Mesenteric fat pad (tissue), 1 donor: ENCODE data around the gene OR2V2. TPM values are rescaled to one million over a fixed set of nuclear protein-coding genes. Genes with fewer than 3 reads are reported as not detected.
A peak's percentile ranks its signal among the peaks of the same experiment; 100 is the strongest.
"Not testable (repeated sequence)": the region's sequence is repeated elsewhere in the genome, so short reads cannot be mapped to it uniquely, and the experiment has no call there.

Experiments used
- DNase-seq: peaks from one replicate; pipeline ENCODE4 v3.0.0-alpha.2; 2020; ENCODE audit warnings: low spot score
- total RNA-seq: library from RNA; stranded (reverse); fragmentation: NEBNext Ultra II Directional; extraction: Animal tissue kit (Norgen Biotek cat#: 25700); gene quantifications from one replicate; pipeline ENCODE4 v1.2.1, GENCODE V29; 2021
- donor health status: DM: yes; HTN: yes; CAD: no.

The OR2V2 gene
- total RNA-seq, 1 donor from 2014 or later: not detected

DNA sequence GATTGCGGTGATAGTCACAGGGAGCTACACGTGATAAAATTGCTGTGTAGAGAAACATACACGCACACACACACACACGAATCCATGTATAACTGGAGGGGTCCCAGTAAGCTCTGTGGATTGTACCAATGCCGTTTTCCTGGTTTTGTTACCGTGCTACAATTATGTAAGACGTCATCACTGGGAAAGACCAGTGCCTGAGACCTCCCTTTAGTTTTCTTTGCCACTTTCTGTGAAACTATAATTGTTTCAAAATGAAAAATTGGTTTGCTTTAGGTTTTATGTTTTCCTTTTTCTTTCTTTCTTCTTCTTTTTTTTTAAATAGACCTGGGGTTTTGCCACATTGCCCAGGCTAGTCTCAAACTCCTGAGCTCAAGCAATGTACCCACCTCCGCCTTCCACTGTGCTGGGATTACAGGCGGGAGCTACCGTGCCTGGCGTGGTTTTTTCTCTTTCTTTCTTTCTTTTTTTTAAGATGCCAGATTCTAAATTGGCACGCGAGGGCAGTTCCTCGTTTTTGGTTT lies 21.3 kb downstream of the OR2V2 start:
- no peak for DNase-seq

DNA sequence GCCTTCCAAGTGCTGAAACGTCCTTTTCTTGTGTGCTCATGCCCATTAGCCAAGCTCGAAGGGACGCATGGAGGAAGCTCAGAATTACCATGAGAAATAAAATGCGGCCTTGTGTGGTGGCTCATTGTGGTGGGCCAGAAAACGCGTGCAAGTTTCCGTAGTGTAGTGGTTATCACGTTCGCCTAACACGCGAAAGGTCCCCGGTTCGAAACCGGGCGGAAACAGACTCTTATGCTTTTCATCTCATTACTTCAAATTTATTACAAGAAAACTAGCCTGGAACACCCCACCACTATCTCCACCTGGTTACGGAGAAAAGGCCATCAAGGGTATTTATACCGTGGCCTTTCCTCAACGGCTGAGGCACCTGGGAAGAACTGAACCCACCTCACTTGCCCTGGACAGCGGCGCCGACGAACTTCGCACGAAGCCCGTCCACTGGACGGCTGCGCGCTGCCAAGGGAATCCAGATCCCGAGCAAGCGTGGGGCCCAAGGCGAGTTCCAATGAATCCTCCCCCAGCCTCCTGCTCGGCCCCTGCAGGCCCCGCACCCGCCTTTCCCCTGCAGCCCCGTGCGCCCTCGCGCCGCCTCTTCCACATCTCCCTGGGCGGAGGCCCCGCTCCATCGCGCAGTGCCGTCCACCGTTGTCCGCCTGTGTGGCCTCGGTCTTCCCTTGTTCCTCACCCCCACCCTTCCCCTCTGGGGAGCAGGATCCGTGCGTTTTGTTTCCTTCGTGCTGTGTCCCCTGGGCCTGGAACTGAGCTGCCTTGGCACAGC lies 22.3 kb downstream of the OR2V2 start:
- DNase-seq: peak; percentile 87

DNA sequence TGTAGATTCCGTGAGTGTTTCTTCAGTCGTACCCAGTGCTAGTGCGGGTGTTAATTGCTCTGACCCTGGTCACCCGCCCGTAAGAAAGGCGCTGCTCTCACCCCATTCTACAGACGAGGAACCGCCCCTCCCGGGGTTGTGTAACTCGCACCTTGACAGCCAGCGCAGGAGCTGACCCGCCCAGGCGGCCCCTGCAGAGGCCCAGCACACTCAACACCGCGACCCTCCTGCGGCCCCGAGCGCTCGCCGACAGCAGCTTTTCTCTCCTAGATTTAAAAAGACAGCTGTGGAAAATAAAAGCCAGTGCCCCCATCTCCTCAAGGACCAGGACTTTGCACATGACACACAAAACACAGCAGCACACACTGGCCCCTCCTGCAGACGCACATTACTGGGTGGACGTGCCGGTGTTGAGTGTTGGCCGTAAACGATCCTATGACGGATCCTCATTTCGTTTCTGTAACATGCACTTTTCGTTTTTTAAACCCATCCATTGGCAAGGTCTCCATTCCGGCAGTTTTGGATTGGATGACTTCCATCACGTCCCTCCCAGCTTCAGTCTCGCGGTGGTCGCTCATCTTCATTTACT lies 22.9 kb downstream of the OR2V2 start:
- DNase-seq: no peak

DNA sequence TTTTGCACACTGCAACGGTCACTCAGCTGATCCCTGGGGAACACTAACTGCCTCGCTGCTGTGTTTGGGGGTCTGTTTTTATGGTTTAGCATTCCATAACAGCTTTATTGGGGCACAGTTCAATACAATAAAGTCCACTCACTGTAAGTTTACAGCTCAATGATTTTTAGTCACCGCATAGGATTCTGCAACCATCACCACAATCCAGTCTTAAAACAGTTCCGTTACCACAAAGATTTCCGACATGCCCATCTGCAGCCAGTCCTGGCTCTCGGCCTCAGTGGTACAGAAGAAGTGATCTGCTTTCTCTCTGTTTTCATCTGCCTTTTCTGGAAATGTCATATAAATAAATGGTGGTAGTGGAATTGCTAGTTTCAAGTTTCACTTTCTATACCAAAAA lies 23.6 kb downstream of the OR2V2 start:
- DNase-seq: no peak

DNA sequence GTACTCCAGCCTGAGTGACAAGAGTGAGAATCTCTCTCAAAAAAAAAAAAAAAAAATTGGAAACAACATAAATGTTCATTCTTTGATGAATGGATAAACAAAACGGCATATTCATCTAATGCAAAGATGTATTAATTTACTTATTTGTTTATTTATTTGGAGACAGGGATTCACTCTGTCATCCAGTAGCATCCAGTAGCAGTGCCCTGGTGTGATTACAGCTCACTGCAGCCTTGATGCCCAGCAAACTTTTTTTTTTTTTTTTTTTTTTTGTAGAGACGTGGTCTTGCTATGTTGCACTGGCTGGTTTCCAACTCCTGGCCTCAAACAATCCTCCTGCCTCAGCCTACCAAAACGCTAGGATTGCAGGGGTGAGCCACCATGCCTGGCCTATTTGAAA lies 24.4 kb downstream of the OR2V2 start:
- DNase-seq: no peak

DNA sequence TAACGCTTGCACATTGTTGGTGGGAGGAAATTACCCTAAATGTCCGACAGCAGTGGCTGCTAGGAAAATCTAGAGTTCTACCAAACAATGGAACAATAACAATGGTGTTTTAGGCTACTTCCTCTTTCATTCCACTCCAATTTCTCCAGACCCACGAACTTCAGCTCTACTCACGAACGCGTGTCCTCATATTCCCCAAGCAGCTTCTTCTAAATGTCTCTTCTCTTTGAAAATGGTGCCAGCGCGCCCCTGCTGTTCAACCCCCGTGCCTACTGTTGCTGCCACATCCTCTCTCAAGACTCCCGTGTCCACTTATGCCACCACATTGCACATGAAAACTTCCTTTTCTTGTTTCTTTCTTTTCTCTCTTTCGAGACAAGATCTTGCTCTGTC lies 25.6 kb downstream of the OR2V2 start:
- no peak for DNase-seq

DNA sequence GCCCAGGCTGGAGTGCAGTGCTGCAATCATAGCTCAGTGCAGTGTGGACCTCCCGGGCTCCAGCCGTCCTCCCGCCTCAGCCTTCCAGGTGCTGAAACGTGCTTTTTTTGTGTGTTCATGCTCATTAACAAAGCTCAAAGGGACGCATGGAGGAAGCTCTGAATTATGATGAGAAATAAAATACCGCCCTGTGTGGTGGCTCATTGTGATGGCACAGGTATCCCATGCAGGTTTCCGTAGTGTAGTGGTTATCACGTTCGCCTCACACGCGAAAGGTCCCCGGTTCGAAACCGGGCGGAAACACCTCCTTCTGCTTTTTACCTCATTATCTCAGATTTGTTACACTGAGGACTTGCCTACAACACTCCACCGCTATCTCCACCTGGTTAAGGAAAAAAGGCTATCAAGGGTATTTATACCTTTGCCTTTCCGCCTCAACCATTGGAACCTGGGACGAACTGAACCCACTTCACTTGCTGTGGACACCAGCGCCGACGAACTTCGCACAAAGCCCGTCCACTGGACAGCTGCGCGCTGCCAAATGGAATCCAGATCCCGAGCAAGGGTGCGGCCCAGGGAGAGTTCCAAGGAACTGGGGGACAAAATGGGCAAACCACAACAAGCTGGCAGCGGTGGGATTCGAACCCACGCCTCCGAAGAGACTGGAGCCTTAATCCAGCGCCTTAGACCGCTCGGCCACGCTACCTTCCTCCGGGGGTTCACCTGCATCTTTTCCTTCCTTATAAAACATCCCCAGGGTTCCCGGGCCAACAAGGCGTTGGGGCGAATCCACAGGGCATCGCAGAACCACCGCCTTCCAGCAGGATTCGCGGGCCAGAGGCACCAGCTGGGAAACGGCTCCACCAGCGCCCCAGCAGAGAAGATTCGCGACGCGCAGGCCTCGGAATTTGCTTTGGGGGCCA lies 26.3 kb downstream of the OR2V2 start:
- DNase-seq: no peak

DNA sequence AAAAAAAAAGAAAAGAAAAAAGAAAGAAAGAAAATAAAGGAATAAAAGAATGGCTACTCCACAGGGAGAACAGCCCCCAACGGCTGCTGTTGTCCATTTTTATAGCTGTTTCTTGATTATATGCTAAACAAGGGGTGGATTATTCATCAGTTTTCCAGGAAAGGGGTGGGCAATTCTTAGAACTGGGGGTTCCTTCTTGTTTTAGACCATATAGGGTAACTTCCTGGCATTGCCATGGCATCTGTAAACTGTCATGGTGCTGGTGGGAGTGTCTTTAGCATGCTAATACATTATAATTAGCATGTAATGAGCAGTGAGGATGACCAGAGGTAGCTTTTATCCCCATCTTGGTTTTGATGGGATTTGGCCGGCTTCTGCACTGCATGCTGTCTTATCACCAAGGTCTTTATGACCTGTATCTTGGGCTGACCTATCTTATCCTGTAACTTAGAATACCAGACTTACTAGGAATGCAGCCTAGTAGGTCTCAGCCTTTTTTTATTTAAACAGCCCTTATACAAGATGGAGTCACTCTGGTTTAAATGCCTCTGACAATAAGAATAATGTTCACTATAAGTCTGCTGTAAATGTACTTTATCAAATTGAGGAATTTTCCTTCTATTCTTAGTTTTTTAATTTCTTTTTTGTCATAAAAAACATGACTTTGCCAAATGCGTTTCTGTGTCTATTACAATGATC lies 29.0 kb downstream of the OR2V2 start:
- no peak for DNase-seq

DNA sequence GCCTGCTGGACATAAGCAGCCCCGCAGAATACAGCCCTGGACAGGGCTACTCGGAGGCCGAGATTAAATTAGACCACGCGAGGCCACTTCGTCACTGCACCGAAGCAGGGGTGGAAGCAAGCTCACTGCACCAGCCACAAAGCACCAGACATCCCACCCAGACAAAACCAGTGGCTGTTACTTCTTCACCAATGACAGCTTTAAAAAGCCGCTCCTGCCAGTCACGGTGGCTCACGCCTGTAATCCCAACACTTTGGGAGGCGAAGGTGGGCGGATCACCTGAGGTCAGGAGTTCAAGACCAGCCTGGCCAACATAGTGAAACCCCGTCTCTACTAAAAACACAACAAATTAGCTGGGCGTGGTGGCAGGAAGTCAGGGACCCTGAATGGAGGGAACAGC lies 30.2 kb downstream of the OR2V2 start:
- DNase-seq: not testable (repeated sequence)

DNA sequence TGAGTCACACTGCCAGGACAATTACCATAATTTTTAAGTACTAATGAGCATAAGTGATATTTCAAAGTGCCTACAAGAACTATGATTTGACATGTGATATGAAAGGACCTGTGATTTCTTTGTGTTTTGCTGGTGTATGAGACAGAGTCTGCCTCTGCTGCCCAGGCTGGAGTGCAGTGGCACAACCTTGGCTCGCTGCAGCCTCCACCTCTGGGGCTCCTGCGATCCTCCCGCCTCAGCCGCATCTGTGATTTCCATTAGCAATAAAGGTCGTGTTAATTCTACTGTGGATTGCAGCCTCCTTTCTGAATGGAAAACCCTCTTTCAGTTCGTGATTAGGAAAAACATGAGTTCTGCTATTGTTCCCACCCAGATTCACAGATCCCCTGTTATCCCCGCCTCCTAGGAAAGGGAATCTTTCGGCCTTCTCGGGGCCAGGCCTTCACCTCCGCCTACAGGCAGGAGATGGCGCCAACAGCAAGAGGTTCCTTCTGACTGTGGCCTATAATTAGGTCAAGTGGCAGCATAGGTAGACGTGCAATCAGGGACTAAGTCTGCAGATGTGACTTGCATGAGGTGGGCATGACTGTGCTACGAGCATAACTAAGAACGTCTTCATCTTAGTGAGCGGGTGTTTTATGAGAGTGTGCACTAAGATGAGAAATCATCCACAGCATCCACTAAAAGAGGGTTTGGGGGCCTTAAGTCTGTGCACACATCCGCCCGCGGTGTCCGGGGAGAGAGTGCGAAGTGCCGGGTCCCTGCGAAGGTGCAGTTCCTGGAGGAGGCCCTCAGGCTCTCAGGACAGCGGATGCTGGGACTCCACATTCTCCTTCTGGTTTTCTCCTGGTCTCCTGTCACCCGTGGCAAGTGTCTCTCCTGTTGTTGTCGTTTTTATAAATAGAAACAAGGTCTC lies 34.5 kb downstream of the OR2V2 start:
- DNase-seq: no peak

DNA sequence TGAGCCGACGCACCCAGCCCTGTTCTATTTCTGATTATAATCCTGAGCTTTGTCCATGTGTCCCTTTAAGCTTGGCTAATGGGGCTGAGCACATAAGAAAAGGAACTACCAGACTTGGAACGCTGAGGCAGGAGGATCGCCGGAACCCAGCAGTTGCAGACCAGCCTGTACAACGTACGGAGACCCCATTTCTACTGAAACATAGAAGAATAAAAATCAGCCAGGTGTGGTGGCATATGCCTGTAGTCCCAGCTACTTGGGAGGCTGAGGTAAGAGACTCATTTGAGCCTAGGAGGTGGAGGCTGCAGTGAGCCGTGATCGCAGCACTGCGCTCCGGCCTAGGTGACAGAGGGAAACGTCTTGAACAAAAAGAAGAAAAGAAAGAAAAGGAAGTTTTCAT lies 35.3 kb downstream of the OR2V2 start:
- DNase-seq: no peak

DNA sequence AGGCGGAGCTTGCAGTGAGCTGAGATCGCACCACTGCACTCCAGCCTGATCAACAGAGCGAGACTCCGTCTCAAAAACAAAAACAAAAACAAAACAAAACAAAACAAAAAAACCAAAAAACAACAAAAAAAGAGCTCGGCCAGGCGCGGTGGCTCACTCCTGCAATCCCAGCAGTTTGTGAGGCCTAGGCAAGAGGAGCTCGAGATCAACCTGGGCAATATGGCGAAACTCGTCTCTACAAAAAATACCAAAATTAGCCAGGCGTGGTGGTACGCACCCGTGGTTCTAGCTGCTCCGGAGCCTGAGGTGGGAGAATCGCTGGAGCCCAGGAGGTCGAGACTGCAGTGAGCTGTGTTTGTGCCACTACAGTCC lies 37.4 kb downstream of the OR2V2 start:
- no peak for DNase-seq

DNA sequence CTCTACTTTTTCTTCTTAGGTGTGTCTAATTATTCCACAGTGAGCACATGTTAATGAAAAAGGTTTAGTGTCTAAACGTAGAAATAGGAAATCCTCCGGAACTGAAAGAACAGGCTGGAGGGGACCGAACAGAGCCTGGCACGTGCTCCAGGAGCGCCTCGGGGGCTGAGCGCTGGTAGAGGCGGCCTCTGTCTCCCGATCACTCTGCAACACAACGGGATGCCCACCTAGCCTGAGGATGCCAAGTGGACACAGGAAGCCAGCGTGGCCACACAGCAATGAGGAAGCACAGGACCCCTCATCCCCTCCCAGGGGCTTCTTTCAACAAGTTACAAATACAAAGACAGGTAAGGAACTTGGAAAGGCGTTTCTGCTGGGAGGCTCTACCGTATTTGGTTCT lies 38.2 kb downstream of the OR2V2 start:
- DNase-seq: no peak

DNA sequence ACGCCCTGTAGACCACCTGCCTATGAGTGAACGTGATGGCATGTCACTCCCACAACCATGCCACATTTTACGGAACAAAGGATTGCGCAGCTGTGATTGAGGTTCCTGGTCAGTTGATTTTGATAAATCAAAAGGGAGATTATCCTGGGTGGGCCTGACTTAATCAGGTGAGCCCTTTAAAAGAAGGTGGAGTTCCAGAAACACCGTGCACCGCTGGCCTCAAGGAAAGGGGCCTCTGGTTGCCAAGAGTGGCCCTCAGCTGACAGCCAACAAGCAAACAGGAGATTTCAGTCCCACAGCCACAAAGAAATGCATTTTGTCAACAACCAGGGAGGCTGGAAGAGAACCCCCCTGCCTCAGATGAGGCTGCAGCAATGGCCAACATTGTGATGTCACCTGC lies 38.6 kb downstream of the OR2V2 start:
- DNase-seq: no peak

DNA sequence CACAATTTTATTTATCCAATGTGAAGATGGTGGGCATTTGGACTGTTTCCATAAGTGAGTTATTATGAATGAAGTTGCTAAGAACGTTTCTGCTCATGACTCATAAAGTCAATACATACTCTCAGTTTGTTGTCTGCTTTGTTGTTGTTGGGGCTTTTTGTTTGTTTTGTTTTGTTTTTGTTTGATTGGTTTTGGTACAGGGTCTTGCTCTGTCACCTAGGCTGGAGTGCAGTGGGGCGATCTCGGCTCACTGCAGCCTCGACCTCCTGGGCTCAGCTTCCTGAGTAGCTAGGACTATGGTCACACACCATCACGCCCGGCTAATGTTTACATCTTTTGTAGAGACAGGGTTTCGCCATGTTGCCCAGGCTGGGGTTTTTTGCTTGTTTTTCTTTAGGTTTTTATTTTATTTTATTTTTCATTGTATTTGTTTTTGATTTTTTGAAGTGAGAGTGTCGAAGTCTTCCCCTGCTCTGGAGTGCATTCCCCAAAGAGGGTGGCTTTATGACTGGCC lies 39.7 kb downstream of the OR2V2 start:
- DNase-seq: no peak

DNA sequence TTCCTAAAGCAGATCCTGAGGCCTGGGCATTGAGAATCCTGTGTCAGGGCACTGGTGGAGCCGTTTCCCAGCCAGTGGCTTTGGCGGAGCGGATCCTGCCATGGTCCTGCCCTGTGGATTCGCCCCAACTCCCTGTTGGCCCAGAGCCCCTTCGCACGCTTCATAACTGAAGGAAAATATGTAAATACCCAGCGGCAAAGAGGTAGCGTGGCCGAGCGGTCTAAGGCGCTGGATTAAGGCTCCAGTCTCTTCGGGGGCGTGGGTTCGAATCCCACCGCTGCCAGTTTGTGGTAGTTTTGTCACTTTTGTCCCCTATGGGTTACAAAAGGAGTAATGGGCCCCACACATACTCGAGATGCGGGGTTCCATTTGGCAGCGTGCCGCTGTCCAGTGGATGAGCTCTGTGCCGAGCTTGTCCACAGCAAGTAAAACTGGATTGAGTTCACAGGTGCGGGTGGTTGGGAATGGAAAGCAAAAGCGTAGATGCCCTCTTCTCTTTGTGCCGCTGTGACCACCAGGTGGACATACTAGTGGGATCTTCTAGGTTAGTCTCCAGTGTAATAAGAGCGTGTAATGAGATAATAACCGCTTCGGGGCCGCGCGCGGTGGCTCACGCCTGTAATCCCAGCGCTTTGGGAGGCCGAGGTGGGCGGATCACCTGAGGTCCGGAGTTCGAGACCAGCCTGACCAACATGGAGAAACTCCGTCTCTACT lies 40.3 kb downstream of the OR2V2 start:
- DNase-seq: no peak

DNA sequence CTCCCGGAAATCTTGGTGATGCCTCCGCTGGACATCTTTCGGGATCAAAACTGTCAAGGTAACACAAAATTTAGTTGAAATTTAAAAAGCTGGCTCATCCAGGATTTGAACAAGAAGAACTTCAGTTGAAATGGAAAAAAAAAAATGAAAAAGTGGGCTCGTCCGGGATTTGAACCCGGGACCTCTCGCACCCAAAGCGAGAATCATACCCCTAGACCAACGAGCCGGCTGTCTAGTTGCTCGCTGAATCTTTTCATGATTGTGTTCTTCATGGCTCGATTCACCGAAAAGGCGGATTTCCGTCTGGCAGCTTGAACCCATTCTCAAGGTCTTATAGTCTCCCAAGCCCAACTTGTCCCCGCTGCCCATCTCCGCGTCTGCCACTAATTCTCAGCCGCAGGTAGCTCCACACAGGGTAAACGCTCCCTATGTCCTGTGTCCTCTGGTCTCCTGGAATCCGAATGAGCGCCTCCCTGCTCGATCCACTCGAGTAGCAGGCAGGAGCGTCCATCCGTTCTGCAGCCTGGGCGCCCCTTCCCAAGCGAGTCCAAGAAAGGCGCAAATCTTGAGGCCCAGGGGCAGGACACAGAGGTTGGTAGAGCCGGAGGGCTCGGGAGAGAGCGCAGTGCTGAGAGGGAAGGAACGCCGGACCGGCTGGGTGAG lies 41.4 kb downstream of the OR2V2 start:
- DNase-seq: no peak

DNA sequence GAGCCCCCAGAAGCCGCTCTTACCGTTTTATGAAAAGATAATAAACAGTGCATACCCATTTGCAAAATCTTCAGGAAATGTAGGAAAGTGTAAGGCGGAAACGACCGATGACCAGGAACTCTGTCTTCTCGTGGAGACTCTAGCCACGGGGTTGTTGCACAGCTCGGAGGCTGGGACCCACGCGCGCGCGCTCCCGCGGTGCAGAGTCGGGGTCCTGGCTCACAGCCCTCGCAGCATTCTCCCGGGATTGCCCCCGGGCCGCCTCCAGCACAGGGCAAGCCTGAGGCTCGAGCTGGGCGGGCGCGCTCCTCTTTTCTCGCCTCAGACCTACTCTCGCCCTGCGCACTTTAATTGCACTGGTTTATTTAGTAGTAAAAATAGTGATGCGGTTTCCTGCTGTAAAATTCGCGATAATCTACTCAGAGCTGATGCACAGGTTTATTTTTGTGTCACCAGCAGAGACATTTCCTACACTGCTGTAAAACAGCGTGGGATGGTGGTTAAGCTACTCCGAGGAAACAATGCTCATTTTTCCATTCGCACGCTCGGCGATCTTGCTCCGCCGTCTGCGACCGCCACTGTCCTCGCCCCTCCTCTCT lies 42.1 kb downstream of the OR2V2 start:
- peak; percentile 89 for DNase-seq
